ENCODE results near the gene ADCY5.

GRCh38 chr3:123300056-123300455 is 148.8 kb downstream of the ADCY5 start:
- TF ChIP-seq CTCF (conservative IDR thresholded peaks at IDR 0.05) (no peak), EZH2 (IDR thresholded peaks at IDR 0.05; ENCODE audit: low read depth) (no peak)
